Activated CD4-positive, alpha-beta T cell treated with anti-CD3 and anti-CD28 coated beads, Interleukin-2, Interleukin-6, amounts not matched to agents 100 ng/mL and 50 ng/mL, durations not matched to agents 16 hours and 8 hours (primary cell): Measurements from ENCODE around the gene LRP2BP.
"Not testable (repeated sequence)": the region's sequence is repeated elsewhere in the genome, so short reads cannot be mapped to it uniquely, and the experiment has no call there.

ENCODE experiments used
- DNase-seq: peaks from one replicate; pipeline ENCODE4 v3.0.0-alpha.2; 2020

Gene LRP2BP

DNA sequence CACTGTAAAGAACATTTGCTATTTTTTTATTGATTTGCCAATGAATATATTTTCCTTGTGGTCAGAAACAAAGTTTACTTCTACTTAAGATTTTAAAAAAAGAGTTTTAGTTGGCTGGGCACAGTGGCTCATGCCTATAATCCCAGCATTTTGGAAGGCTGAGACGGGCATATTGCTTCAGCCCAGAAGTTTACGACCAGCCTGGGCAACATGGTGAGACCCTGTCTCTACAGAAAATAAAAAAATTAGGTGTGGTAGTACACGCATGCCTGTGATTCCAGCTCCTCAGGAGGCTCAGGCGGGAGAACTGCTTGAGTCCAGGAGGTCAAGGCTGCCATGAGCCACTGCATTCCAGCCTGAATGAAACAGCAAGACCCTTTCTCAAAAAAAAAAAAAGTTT, 36.8 kb downstream of the LRP2BP start:
- DNase-seq, result no peak

- no peak for DNase-seq
These were observed 37.2 kb downstream of the LRP2BP start for GRCh38 chr4:185358514-185358913.

DNA sequence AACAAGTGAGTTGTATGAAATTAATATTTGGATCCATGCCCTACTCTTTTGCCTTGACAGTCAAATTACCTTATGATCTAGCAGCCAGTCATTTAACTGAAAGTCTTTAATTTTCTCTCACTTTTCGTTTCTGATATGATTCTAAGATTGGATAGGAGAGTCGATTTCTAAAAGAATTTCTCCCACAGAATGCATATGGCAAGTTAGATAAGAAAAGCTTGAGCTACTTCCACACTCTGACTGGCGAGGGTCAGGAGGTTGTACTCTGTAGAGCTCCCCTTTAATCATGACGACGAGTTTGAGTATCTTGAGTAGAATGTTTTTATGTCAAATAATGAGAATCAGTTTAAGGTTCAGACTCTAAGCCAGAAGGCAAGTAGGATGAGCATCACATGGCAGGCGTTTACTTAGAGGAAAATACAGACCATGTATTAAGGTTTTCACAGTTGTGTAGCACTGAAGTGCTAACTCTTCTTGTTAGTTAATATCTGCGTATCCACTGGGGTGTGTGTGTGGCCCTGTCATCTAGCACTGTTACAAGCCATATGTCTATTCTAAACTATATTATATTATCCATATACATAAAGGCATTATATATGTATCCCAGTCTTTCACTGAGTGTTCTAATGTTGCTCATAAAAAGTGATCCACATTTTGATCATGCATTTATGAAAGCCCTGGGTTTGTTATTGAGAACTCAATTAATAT, 37.8 kb downstream of the LRP2BP start:
- DNase-seq, result no peak

DNA sequence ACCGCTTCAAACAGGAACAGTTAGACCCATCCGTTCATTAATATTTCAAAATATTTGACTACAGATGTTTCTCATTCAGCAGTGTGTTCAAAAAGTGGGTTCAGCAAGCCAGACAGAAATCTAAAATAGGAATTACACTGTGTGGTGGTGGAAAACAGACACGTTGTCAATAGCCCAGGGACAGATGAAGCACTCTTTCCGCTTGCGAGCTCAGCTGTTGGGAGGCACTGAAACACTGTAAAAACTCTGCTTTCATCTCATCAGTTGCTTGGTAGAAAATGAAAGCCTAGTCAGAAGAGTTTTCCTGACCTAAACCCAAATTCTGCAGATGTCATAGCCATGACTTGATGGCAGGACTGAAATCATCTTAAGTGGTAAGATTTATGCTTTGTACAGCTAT, 38.5 kb downstream of the LRP2BP start:
- DNase-seq, result no peak

DNA sequence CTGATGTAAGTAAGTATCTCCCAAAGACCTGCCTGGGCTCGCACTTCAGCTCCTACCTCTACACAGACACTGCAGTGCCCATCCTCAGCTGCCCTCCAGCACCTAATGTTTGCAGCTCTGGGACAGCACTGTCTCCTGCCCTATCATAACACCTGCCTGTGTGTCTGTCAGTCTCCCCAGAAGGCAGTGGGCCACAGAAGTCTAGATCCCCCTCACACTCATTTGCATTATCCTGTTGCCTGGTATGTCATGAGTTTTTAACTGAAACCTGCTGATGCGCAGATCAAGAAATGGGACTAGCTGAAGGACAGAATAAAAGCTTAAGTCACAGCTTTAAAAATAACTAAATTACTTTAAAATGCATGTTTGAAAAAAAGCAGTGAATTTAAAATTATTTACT, 43.0 kb downstream of the LRP2BP start:
- DNase-seq, result no peak

DNA sequence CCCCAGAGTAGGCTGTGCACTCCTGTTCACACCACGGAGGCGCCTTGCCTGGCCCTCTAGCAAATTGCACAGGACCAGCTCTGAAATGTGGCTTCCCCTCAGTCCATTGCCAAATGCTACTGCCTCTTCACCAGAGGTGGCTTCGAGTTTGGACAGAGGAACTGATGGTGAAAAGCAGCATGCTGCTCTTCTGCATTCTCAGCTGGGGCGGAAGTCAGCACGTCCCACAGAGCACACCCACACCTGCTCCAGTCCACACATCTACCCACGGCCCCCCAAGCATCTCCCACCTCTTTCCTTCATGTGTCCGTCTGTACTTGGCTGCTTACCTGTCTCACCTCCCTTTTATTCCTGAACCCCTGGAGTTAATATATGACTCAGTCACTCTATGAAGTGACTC, 43.5 kb downstream of the LRP2BP start:
- DNase-seq, result no peak

GRCh38 chr4:185351691-185352090, 44.0 kb downstream of the LRP2BP start:
- no peak for DNase-seq

- no peak for DNase-seq
These were observed 48.6 kb downstream of the LRP2BP start for GRCh38 chr4:185346975-185347601.

- peak; percentile 64 for DNase-seq
These were observed 50.8 kb downstream of the LRP2BP start for GRCh38 chr4:185344743-185345538.

DNA sequence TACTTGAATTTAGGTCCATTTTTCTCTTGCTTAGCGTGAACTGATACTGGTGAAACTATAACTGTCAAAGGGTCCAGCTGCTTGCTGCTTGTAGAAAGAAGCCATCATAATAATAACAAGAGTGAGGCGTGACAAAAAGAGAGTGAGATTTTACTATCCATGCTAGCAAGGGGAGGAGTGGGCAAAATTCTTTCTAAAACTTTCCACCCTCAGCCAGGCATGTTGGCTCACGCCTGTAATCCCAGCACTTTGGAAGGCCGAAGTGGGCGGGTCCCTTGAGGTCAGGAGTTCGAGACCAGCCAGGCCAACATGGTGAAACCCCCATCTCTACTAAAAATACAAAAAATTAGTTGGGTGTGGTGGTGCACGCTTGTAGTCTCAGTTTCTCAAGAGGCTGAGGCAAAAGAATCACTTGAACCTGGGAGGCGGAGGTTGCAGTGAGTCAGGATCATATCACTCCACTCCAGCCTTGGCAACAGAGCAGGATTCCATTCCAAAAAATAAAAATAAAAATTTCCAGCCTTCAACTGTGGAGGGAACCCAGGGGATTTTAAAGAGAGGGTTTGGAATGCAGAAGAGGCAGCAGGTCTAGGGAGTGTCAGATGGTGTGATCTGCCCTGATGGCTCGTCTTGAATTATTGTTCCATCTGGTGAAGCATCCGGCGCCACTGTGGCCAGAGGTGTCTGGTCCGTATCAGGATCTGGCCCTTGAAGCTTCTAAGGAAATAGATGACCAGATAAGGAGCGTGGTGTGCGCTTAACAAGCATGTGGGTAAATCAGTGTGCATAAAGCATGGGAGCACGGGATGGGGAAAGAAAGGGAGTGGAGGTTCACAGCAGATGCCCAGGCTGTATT, 51.8 kb downstream of the LRP2BP start:
- DNase-seq, result peak; percentile 62

DNA sequence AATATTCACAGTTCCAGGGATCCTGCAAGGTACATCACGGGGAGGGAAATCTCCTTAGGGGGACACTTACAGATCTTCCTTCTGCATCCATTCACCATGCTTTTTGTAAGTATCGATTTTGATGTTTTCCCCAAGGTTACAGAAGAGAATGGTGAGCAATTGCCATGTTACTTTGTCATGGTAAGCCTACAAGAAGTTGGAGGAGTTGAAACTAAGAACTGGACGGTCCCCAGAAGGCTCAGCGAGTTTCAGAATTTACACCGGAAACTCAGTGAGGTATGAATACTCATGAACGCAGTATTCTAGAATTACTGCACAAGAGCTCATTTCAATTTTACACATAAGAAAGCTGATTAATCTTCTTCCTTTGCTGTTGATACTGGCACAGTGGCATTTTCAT, 53.9 kb downstream of the LRP2BP start:
- DNase-seq, result peak; percentile 72

DNA sequence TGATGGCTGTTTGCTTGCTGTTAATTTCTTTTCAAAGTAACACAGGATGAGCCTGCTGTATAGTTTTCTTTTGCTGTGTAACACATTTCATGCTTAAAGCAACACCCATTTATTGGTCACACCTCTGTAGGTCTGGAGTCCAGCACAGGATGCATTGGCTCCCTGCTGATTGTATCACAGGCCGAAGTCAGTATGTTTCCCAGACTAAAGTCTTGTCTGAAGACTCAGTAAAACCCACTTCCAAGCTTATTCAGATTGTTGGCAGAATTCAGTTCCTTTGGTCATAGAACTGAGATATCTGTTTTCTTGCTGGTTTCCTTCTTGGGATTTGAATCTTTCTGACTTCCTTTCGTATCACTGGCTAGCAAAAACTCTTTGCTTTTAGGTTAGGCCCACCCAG, 54.3 kb downstream of the LRP2BP start:
- no peak for DNase-seq

- DNase-seq, result peak; percentile 22
These were observed 55.8 kb downstream of the LRP2BP start for GRCh38 chr4:185339941-185340340.

GRCh38 chr4:185335579-185335978, 60.1 kb downstream of the LRP2BP start:
- no peak for DNase-seq

GRCh38 chr4:185334326-185334725, 61.4 kb downstream of the LRP2BP start:
- DNase-seq, result no peak

GRCh38 chr4:185332575-185333464, 62.9 kb downstream of the LRP2BP start:
- DNase-seq, result peak; percentile 62

DNA sequence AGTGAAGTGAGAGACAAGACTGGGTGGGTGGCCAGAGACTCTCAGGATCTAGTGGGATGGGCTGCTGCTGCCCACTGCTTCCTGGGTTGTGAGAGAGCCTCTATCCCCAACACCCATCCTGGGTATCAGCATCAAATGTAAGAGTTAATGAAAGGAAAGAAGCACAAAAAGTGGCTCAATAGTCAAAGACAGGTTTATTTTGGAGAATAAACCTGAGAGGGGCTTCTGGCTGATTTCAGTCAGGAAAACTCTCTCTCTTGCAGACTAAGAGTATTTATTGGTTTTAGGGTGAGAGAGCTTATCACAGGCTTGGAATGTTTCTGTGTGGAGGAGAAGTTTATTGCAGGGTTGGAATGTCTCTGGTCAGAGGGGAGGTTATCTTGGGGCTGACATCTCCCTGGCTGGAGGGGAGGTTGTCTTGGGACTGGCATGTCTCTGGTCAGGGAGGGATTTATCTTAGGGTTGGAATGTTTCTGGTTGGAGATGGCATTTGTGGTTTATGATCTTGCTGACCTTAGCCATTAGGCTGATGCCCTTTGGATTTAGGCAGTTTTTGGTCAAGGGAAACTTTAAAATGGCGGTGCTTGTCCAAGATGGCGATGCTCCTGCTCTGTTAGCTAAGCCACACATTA, 65.7 kb downstream of the LRP2BP start:
- not testable (repeated sequence) for DNase-seq

DNA sequence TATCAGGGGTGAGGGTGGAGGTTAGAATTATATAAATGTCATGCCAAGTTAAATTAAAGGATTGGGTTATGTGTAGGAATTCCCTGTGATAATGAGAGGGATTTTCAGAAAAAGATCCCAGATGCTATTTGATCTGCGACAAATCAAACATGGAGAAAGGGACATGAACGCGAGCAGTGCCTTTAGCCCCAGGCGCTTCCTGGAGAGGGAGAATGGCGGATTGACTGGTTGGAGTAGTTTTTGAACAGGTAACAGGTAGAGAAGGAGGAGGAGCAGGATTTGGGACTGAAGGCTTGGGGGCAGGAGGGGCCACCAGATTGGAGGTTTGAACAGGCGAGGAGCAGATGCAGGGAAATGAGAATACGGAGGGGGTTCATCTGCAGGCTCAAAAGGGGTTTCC, 67.1 kb downstream of the LRP2BP start:
- no peak for DNase-seq

DNA sequence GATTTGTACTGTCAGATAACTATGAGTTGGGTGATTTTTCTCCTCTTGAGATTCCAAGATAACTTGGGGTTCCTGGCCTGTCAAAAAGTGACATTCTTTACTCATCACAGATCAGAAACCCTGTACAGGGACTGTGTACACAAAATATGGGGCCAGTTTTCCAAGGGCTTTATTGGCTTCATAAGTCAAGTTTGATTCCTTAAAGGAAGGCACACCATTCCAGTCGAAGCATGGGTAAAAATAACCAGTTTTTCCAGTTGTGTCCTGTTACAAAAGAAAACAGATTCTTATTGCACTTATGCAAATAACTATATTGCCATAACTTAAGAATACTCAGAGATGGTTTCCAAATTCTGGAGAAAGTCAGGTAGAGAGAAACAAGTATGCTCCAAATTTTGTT, 70.0 kb downstream of the LRP2BP start:
- not testable (repeated sequence) for DNase-seq

DNA sequence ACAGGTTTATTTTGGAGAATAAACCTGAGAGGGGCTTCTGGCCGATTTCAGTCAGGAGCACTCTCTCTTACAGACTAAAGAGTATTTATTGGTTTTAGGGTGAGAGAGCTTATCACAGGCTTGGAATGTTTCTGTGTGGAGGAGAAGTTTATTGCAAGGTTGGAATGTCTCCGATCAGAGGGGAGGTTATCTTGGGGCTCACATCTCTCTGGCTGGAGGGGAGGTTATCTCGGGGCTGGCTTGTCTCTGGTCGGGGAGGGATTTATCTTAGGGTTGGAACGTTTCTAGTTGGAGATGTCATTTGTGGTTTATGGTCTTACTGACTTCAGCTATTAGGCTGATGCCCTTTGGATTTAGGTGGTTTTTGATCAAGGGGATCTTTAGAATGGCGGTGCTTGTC, 71.4 kb downstream of the LRP2BP start:
- not testable (repeated sequence) for DNase-seq

DNA sequence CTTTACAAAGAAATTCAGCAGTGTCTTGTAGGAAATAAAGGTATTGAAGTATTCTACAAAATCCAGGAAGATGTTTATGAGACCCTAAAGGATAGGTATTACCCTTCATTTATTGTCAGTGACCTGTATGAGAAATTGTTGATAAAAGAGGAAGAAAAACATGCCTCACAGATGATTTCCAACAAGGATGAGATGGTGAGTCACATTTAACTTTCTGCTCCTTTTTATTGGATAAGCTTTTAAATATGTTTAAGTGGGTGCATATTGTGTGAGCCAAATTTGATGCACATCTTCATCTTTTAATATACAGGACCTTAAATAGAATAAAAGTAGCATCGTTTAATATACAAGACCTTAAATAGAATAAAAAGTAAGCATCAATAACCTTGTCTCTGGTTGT, 72.1 kb downstream of the LRP2BP start:
- DNase-seq, result no peak
